ENCODE measurements around the gene ARL14EPL.

ARL14EPL gene

GRCh38 chr5:116032094-116032517 is at the start of gene ARL14EPL:
ARL14EPL (plus strand) TSS chr5:116032472; CDS start chr5:116051466, 18,994 bp downstream.
- no peak for DNase-seq
- no peaks in the 10 kb centered on the region for H3K9me3 Mint-ChIP-seq
- TF ChIP-seq, protein P1, sequence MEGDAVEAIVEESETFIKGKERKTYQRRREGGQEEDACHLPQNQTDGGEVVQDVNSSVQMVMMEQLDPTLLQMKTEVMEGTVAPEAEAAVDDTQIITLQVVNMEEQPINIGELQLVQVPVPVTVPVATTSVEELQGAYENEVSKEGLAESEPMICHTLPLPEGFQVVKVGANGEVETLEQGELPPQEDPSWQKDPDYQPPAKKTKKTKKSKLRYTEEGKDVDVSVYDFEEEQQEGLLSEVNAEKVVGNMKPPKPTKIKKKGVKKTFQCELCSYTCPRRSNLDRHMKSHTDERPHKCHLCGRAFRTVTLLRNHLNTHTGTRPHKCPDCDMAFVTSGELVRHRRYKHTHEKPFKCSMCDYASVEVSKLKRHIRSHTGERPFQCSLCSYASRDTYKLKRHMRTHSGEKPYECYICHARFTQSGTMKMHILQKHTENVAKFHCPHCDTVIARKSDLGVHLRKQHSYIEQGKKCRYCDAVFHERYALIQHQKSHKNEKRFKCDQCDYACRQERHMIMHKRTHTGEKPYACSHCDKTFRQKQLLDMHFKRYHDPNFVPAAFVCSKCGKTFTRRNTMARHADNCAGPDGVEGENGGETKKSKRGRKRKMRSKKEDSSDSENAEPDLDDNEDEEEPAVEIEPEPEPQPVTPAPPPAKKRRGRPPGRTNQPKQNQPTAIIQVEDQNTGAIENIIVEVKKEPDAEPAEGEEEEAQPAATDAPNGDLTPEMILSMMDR (IDR thresholded peaks at IDR 0.05): peak; percentile 8
- no peaks in the 10 kb centered on the region for H3K36me3 Mint-ChIP-seq (ENCODE audit: low read depth)
- H3K27ac Mint-ChIP-seq: no peak within 1 kb of the TSS
- no peak within 1 kb of the TSS for H3K4me3 Mint-ChIP-seq
- H3K27me3 Mint-ChIP-seq (ENCODE audit: low read depth, poor library complexity): peaks cover 7% of the 10 kb centered on the region
- H3K4me1 Mint-ChIP-seq: no peaks in the 10 kb centered on the region

DNA sequence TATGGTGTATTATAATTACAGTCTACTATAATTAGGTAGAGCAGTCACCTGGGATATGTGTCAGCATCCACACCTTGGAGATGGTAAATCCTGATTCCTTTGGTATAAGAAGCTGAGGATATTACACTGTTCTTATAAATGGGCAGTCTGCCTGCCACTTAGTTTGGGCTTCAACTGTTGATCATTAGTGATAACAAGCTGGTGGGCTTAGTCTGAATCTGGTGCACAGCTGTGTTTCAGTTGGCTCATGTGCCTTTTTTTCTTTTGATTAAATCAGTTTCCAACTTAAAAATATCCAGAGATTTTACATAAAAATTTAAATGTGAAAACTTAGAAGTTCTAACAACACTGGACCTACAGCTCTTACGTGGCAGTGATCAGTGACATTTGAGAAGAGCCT is 48.8 kb upstream of the ARL14EPL start:
- no peaks in the 10 kb centered on the region for H3K36me3 Mint-ChIP-seq (ENCODE audit: low read depth)
- H3K27me3 Mint-ChIP-seq (ENCODE audit: low read depth, poor library complexity): peaks cover 3% of the 10 kb centered on the region
- no peaks in the 10 kb centered on the region for H3K9me3 Mint-ChIP-seq
- no peak overlapping the region for H3K4me3 Mint-ChIP-seq
- H3K27ac Mint-ChIP-seq: peak overlapping the region; percentile 55
- TF ChIP-seq, protein P1 (IDR thresholded peaks at IDR 0.05): no peak
- no peak for DNase-seq
- H3K4me1 Mint-ChIP-seq: peaks cover 19% of the 10 kb centered on the region

DNA sequence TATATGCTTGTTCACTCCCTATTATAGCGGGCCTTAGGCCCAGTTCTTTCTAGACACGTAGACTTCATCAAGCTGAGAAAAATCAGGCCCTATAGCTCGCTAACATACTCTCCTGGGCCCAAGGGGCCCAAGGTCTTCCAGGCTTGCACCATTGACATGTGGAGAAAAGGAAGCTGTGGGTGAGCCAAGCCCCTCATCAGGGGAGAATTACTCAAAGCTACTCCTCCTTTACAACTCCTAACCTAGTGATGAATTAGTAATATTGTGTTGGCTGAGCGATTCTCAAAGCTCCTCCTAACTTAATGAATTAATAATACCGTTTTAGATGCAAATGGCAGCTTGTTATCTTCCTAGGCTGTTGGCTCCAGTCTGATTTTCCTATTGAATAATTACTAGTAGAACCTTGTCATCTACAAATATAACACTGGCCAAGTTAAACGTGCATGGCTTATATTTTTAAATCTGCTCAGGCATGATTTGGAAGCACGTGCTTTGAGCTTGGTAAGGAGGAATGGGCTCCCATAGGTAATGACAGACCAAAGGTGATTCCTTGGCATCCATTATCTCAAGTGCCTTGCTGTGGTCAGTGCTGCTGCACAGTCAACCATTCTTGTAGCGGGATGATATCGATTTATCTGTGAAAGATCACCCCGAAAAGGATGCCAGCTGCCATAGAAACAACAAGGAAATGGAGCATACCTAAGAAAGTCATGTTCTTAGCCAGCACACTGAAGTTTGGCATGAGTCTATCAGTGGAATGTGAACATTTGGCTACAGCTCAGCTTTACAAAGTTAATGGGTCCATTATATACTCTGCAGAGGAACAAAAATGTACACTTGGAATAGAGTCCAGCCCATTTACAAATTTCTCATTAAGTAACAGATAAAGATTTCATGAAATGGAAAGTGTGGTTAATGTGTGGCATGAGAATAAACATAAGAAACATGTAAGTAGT is 46.2 kb upstream of the ARL14EPL start:
- Mint-ChIP-seq H3K36me3 (ENCODE audit: low read depth) (no peaks in the 10 kb centered on the region), H3K9me3 (no peaks in the 10 kb centered on the region), H3K4me3 (no peak overlapping the region), H3K4me1 (peaks cover 8% of the 10 kb centered on the region), H3K27me3 (ENCODE audit: low read depth, poor library complexity) (peaks cover 4% of the 10 kb centered on the region), H3K27ac (no peak overlapping the region)
- TF ChIP-seq, protein P1 (IDR thresholded peaks at IDR 0.05): no peak
- DNase-seq: no peak

DNA sequence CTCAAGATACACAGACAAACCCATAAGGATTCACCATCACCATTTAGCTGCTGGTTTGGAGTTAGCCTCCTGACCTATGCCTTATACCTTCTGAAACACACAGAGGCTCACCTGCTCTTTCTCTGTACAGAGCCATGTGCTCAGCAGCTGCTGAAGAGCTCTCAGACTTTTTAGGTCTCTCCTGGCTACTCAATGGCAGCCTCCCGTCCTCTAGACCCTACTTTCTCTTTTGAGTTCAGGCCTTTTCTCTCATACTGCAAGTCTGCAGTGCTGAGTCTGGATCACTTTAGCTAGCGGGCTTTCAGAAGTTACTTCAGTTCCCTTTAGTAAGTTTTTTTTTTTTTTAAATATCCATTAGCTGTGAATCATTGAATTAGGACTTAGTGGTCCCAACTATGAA is 44.3 kb upstream of the ARL14EPL start:
- no peaks in the 10 kb centered on the region for H3K9me3 Mint-ChIP-seq
- H3K4me3 Mint-ChIP-seq: no peak overlapping the region
- peaks cover 9% of the 10 kb centered on the region for H3K27me3 Mint-ChIP-seq (ENCODE audit: low read depth, poor library complexity)
- H3K27ac Mint-ChIP-seq: no peak overlapping the region
- TF ChIP-seq, protein P1 (IDR thresholded peaks at IDR 0.05): no peak
- no peaks in the 10 kb centered on the region for H3K36me3 Mint-ChIP-seq (ENCODE audit: low read depth)
- no peak for DNase-seq
- peaks cover 8% of the 10 kb centered on the region for H3K4me1 Mint-ChIP-seq

GRCh38 chr5:115992848-115993350 is 39.4 kb upstream of the ARL14EPL start:
- H3K27me3 Mint-ChIP-seq (ENCODE audit: low read depth, poor library complexity): peaks cover 9% of the 10 kb centered on the region

More at GRCh38 chr5:115992848-115993350, 39.4 kb upstream of the ARL14EPL start:
- H3K9me3 Mint-ChIP-seq: no peaks in the 10 kb centered on the region
- H3K36me3 Mint-ChIP-seq (ENCODE audit: low read depth): no peaks in the 10 kb centered on the region
- no peak overlapping the region for H3K4me3 Mint-ChIP-seq
- no peaks in the 10 kb centered on the region for H3K4me1 Mint-ChIP-seq
- DNase-seq: no peak
- H3K27ac Mint-ChIP-seq: no peak overlapping the region
- TF ChIP-seq, protein P1 (IDR thresholded peaks at IDR 0.05): no peak

All from nephron progenitor cell (in vitro differentiated cells).